ENCODE results near the gene PTDSS2. TPM values are rescaled to one million over a fixed set of nuclear protein-coding genes. Genes with fewer than 3 reads are reported as not detected.

The PTDSS2 gene
- total and polyA plus RNA-seq, 9 of the 15 experiments (the other 6 are each of a cell fraction or from before 2014, with no cell fraction given) = 0.45 to 53.9 (median 17.2) TPM

DNA sequence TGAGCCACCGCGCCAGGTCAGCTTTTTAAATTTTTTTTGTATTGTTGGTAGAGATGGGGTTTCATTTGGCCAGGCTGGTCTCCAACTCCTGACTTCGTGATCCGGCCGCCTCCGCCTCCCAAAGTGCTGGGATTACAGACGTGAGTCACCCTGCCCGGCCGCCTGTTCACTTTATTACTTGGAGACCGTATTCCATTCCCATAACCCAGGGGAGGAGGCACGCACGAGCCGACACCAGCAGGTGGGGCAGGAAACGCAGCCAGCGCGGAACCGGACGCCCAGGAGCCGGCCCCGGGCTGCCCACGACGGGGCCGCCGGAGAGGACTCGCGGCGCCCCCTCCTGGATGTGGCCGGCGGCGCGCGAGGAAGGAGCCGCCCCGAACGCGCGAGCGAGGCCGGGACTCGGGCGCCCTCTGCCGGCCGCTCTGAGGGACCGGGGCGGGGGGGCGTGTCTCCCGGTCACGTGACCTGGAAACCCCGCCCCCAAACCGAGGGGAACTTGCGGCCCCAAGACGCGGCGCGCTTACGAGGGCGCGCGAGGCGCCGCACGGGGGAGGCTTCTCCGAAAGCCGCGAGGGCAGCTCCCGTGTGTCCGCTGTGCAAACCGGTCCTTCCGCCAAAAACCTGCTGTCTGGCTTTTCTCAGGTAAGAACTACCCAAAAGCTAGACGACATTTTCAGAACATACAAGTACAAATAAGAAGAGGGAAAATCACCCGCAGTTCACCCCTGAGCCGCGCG lies 68.6 kb downstream of the PTDSS2 start (continued):
- TF ChIP-seq, protein P1, sequence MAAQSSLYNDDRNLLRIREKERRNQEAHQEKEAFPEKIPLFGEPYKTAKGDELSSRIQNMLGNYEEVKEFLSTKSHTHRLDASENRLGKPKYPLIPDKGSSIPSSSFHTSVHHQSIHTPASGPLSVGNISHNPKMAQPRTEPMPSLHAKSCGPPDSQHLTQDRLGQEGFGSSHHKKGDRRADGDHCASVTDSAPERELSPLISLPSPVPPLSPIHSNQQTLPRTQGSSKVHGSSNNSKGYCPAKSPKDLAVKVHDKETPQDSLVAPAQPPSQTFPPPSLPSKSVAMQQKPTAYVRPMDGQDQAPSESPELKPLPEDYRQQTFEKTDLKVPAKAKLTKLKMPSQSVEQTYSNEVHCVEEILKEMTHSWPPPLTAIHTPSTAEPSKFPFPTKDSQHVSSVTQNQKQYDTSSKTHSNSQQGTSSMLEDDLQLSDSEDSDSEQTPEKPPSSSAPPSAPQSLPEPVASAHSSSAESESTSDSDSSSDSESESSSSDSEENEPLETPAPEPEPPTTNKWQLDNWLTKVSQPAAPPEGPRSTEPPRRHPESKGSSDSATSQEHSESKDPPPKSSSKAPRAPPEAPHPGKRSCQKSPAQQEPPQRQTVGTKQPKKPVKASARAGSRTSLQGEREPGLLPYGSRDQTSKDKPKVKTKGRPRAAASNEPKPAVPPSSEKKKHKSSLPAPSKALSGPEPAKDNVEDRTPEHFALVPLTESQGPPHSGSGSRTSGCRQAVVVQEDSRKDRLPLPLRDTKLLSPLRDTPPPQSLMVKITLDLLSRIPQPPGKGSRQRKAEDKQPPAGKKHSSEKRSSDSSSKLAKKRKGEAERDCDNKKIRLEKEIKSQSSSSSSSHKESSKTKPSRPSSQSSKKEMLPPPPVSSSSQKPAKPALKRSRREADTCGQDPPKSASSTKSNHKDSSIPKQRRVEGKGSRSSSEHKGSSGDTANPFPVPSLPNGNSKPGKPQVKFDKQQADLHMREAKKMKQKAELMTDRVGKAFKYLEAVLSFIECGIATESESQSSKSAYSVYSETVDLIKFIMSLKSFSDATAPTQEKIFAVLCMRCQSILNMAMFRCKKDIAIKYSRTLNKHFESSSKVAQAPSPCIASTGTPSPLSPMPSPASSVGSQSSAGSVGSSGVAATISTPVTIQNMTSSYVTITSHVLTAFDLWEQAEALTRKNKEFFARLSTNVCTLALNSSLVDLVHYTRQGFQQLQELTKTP (IDR thresholded peaks at IDR 0.05; ENCODE audit: low read depth in 1 of 2, partially characterized antibody in 2 of 2) = peak in 1 of 2 experiments; percentile 38
- TF ChIP-seq ZNF263 (CRISPR knock-in tag; IDR thresholded peaks at IDR 0.05; ENCODE audit: borderline replicate concordance) = peak; percentile 64; the same call in 1 of the 2 replicates
- no peak for TF ChIP-seq RBM39 (optimal IDR thresholded peaks at IDR 0.05; ENCODE audit: low read depth, low read length)
- TF ChIP-seq C11orf30 (IDR thresholded peaks at IDR 0.05; ENCODE audit: low read depth) = no peak
- TF ChIP-seq MED1 (CRISPR knock-in tag; IDR thresholded peaks at IDR 0.05; ENCODE audit: borderline replicate concordance) = no peak
- 0 out of 2 replicates have a peak, but pooled peaks have one; percentile 14 for TF ChIP-seq ZKSCAN8 (CRISPR knock-in tag; IDR thresholded peaks at IDR 0.05)
- TF ChIP-seq ZNF311 (CRISPR knock-in tag; IDR thresholded peaks at IDR 0.05) = no peak
- peak in 1 of 2 experiments; percentile 79; a peak in 2 of 4 replicates for TF ChIP-seq TEAD1 (CRISPR knock-in tag; IDR thresholded peaks at IDR 0.05)
- TF ChIP-seq RBM14 (IDR thresholded peaks at IDR 0.05; ENCODE audit: borderline replicate concordance, insufficient read depth, low read depth, low read length) = no peak
- no peak for TF ChIP-seq CCAR2 (IDR thresholded peaks at IDR 0.05; ENCODE audit: low read depth, low read length)
- no peak for TF ChIP-seq PHB (CRISPR knock-in tag; IDR thresholded peaks at IDR 0.05)
- TF ChIP-seq ZNF140 (CRISPR knock-in tag; IDR thresholded peaks at IDR 0.05) = no peak
- no peak for TF ChIP-seq NFRKB (IDR thresholded peaks at IDR 0.05; ENCODE audit: low read depth)
- TF ChIP-seq, protein P2, sequence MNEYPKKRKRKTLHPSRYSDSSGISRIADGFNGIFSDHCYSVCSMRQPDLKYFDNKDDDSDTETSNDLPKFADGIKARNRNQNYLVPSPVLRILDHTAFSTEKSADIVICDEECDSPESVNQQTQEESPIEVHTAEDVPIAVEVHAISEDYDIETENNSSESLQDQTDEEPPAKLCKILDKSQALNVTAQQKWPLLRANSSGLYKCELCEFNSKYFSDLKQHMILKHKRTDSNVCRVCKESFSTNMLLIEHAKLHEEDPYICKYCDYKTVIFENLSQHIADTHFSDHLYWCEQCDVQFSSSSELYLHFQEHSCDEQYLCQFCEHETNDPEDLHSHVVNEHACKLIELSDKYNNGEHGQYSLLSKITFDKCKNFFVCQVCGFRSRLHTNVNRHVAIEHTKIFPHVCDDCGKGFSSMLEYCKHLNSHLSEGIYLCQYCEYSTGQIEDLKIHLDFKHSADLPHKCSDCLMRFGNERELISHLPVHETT (CRISPR knock-in tag; conservative IDR thresholded peaks at IDR 0.05 in 1 of 2, IDR thresholded peaks at IDR 0.05 in 1 of 2) = peak in 1 of 2 experiments; percentile 85; a peak in 2 of 4 replicates
- no peak for TF ChIP-seq PTBP1 (IDR thresholded peaks at IDR 0.05; ENCODE audit: low read depth, low read length)
- TF ChIP-seq TAF15 (IDR thresholded peaks at IDR 0.05; ENCODE audit: low read depth, low read length) = no peak
- no peak for TF ChIP-seq MCM3 (IDR thresholded peaks at IDR 0.05)
- TF ChIP-seq KLF10 (CRISPR knock-in tag; IDR thresholded peaks at IDR 0.05) = no peak
- no peak for TF ChIP-seq FOXM1 (IDR thresholded peaks at IDR 0.05; ENCODE audit: low read depth)
- TF ChIP-seq FOXM1 (CRISPR knock-in tag; IDR thresholded peaks at IDR 0.05; ENCODE audit: low read depth) = peak; percentile 88
- no peak for TF ChIP-seq NCOA4 (IDR thresholded peaks at IDR 0.05; ENCODE audit: partially characterized antibody)
- TF ChIP-seq NELFE (IDR thresholded peaks at IDR 0.05; ENCODE audit: insufficient read depth, insufficient read length) = no peak
- TF ChIP-seq RBM22 (IDR thresholded peaks at IDR 0.05; ENCODE audit: low read depth, low read length, poor library complexity, severe bottlenecking) = no peak
